Activated CD4-positive, alpha-beta T cell treated with anti-CD3 and anti-CD28 coated beads, Interleukin-2, amount 50 U/mL, for 48 hours (primary cell): ENCODE data around the gene DUSP8.
A peak's percentile ranks its signal among the peaks of the same experiment; 100 is the strongest.
"Not testable (repeated sequence)": the region's sequence is repeated elsewhere in the genome, so short reads cannot be mapped to it uniquely, and the experiment has no call there.

Experiments used
- DNase-seq, 2 experiments: peaks; one replicate each; pipeline ENCODE4 v3.0.0-alpha.2; 2020

Gene DUSP8, protein sequence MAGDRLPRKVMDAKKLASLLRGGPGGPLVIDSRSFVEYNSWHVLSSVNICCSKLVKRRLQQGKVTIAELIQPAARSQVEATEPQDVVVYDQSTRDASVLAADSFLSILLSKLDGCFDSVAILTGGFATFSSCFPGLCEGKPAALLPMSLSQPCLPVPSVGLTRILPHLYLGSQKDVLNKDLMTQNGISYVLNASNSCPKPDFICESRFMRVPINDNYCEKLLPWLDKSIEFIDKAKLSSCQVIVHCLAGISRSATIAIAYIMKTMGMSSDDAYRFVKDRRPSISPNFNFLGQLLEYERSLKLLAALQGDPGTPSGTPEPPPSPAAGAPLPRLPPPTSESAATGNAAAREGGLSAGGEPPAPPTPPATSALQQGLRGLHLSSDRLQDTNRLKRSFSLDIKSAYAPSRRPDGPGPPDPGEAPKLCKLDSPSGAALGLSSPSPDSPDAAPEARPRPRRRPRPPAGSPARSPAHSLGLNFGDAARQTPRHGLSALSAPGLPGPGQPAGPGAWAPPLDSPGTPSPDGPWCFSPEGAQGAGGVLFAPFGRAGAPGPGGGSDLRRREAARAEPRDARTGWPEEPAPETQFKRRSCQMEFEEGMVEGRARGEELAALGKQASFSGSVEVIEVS

DNA sequence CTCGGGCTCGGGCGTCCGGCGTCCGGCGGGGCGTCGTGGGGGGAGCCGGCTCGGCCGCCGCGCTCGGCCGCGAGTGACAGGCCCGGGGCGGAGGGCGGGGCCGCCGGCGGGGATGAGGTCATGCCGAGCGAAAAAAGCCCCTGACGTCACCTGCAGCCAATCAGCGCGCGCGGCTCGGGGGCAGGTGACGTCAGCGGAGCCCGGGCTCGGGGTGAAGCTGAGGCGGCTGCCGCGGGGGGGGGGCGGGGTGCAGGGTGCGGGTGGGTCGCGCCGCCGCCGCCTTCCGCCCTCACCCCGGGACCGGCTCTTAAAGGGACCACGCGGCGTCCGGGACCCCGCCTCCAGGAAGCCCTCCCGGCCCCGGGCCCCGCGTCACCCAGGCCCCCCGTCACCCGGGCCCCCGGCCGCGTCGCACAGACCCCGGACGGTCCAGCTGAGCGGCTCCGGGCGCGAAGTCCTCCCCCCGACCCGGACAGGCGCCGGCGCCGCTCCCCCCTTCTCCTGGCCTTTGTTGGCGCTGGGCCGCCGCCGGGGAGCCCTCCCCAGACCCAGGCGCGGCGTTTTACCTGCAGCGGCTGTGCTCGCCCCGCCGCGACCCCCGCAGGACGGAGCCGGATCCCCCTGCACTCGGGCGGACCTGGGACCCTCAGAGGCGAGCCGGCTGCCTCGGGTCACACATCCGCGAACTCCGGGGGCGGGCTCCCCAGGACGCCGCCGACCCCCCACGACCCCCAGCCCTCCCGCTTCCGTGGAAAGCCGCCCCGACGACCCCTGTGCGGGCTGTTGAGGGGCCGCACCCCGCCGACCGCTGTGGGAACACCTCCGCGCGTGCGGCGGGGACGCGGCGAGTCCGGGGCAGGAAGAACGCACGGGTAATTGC is at the start of gene DUSP8:
Gene DUSP8, minus strand, starts transcription at position 75 of the 880 bp plus-strand sequence. CDS start 6,445 bp downstream, outside the sequence.
- peak; percentile 90 to 91 for DNase-seq

DNA sequence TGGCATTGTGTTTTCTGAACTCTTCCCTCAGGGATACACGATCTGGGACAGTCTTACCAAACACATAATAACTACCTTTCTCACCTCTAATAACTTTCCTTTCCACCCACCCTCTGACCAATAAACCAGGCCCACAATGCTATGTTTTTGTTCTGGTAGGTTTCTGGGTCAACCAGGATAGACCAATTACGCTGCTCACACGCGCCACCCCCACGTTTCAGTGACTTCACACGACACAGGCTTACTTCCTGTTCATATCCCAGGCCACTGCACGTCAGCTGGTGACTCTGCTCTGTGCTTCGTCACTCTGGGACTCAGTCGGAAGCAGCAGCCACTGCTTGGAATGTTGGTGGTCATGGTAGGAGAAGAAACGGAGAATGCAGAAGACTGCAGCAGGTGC is 47.4 kb upstream of the DUSP8 start:
- DNase-seq, result peak; percentile 21 to 36

DNA sequence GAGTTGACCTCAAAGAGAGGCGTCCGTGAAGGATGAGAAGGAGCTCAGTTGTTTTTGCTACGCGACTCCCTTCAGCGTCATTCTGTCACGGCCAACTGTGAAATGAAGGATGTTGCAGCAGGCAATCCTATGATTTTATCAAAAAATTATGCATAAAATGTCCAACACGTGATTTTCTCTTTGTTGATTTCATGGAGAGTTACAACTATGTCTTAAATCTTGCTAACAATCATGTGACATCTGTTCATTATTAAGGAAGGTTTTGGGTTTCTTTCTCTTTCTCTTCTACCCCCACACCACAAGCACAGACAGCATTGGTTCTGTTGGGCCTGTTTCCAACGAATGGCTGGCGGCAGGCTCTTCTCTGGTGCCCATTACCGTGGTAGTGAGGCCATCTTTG is 46.2 kb upstream of the DUSP8 start:
- no peak for DNase-seq

DNA sequence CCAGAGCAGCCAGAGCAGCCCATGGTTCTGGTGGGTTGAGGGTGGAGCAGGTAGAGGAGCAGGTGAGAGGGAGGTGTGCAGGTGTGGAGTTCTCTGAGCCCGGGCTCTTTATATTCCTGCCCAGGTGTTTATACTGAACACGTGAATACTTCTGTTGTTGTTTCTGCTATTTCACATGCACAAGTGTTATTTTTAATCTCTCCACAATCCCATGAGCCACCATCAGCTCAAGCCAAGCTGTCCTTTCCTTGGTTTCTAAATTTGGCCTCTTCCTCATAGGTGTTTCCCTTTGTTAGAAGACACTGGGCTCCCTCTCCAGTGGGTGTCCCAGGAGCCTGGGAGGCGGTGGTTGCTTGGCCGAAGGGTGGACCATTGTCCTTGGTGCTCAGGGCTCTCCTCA is 36.3 kb upstream of the DUSP8 start, which contains the start of gene KRTAP5-3:
Gene KRTAP5-3, minus strand, starts transcription at position 101 of the 400 bp plus-strand sequence. Its CDS starts 78 bp downstream, at position 23.
- DNase-seq, result no peak

DNA sequence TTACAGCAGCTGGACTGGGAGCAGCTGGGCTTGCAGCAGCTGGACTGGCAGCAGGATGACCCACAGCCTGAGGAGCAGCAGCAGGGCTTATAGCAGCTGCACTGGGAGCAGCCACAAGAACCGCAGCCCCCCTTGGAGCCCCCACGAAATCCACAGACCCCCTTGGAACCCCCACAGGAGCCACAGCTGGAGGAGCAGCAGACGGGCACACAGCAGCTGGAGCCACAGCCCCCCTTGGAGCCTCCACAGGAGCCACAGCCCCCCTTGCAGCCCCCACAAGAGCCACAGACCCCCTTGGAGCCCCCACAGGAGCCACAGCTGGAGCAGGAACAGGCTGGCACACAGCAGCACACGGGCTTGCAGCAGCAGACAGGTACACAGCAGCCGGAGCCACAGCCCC is 35.8 kb upstream of the DUSP8 start:
- DNase-seq, result not testable (repeated sequence)

DNA sequence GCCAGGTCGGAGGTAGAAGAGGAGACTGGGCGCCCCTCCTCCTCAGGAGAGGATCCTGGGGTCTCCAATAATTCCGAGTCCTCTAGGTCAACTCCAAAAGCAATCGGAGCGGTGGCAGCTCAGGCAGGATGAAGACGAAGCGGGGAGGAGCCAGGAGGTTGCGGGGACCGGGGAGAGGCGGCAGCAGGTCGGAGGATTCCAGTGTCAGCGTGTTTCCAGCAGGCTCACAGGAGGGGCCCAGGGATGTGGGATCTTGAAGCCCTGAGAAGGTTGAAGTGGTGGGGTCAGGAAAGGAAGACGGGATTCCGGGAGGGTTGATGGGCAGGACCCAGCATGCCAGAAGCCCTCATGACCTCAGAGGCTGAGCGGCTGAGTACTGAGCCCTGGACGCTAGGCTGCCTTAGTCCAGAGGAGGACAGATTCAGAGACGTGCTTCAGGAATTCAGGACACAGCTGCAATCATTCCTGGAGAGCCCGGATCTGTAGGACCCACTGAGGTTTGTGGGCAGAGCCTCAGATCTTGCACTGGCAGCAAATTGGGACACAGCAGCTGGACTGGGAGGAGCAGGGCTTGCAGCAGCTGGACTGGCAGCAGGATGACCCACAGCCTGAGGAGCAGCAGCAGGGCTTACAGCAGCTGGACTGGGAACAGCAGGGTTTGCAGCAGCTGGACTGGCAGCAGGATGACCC is 35.2 kb upstream of the DUSP8 start:
- not testable (repeated sequence) for DNase-seq

DNA sequence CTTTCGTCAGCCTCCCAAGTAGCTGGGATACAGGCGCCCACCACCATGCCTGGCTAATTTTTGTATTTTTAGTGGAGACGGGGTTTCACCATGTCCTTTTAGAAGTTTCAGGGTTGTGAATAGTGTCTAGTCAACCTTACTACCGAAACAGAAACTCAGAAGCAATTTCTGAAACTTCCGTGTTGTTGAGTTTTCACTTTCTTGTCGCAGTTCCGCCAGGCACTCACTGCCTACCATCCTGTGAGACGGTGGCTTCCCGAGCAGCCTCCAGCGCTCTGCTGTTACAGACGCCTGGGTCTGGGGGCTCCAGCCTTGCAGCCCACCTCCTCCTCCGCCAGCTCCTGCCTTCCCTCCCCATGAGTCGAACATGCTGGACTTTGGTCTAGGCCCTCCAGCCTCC is 33.9 kb upstream of the DUSP8 start:
- peak; percentile 35 to 40 for DNase-seq

DNA sequence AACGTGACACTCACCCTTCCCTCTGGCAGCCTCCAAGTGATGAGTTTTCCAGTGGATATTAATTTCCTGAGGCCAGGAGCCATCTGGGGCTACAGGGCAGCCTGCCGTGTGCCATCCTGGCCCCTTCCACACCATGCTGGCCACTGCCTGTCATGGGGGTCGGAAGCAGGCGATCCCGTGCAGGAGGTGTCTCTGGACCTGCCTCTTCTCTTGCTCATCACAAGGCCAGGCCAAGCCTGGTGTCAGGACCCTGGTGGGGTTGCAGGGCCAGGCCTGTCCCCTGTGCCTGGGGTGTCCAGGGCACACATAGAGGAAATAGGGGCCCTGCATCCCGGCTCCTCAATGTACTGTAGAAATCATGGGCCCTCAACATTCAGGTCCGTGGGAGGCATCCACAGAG is 32.6 kb upstream of the DUSP8 start:
- no peak for DNase-seq

DNA sequence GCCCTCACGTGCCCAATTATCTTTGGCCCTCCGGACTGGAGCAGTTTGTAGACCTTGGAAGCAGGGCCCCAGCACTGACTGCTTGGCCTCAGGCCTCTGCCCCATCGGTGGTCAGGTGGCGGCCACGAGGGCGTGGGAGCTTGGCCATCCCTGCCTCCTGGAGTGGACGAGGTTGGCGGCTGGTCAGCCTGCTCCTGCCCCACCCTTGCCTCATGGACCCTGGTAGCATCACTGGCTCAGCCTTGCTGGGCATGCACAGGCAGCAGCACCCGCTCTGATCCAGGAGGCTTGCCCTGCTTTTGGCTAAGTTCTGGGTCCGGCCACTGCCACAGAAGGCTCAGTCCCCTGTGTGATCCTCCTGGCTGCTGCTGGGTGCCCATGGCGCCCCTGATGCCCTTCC is 32.1 kb upstream of the DUSP8 start:
- no peak for DNase-seq

DNA sequence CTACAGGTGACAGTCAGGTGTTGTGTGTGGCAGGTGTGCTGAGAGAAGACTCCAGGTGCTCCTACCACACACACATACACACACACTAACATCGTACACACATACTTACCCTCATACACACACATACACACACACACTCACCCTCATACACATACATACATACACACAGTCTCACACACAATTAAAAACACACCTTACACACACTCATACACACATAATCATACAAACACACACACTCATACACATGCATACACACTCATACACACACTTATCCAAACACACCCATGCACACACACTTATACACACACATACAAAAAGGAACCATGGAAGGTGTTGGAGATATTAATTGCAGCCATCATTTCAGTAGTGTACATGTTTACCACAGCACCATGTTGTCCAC is 31.6 kb upstream of the DUSP8 start:
- no peak for DNase-seq

DNA sequence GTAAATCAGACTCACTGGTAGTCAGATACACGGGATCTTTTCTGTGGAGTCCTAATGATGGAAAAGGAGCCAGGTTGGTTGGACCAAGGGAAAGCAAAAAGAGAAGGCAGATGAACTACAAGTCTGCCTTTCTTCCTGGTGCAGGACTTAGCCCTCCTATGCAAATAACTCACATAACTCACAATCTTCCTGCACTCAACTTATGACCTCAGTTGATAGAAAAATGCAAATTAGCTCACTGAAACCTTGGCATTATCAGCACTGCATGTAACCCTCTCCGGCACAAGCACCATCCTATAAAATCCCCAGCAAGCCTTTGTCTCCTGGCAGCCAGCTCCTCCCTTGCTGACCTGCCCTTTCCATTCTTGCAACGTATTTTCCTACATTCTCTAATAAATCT is 29.6 kb upstream of the DUSP8 start:
- DNase-seq, result not testable (repeated sequence)

DNA sequence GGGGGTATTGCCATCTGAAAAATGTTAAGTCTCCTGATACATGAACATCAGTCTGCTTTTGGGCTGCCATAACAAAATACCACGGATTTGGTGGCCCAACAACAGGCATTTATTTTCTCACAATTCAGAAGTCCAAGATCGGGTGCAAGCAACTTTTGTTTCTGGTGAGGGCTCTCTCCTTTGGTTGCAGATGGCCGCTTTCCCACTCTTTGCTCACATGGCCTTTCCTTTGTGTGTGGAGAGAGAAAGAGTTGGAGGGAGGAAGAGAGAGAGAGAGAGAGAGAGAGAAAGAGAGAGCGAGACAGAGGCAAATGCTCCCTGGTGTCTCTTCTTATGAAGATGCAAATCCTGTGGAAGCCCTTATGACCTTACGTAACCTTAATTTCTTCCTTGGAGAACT is 28.6 kb upstream of the DUSP8 start:
- no peak for DNase-seq

DNA sequence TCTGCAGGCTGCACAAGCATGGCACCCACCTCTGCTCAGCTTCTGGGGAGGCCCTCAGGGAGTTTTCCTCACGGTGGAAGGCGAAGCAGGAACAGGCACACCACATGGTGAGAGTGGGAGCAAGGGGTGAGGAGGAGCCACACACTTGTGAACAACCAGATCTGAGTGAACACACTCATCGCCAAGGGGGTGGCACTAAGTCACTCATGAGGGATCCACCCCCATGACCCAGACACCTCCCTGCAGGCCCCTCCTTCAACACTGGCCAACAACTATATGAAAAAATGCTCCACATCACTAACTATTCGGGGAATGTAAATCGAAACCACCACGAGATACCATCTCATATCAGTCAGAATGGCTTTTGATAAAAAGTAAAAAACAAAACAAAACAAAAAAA is 26.7 kb upstream of the DUSP8 start:
- DNase-seq, result no peak

DNA sequence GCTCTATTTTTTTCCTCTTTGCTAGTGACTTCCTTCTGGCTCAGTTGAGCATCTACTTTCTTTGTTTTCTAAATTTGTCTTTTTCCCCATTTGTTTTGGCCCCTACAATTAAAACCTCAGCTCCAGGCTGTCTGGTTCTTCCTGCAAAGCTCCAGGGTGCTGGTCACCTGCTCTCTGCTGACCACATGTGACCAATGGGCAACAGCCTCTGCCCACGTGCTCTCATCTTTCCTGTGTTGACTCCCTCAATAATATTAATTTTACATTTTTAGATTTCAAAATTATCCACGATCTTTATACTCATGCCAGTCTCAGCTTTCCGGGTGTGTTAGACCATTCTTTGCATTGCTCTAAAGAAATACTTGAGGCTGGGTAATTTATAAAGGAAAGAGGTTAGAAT is 26.3 kb upstream of the DUSP8 start:
- DNase-seq, result not testable (repeated sequence)

DNA sequence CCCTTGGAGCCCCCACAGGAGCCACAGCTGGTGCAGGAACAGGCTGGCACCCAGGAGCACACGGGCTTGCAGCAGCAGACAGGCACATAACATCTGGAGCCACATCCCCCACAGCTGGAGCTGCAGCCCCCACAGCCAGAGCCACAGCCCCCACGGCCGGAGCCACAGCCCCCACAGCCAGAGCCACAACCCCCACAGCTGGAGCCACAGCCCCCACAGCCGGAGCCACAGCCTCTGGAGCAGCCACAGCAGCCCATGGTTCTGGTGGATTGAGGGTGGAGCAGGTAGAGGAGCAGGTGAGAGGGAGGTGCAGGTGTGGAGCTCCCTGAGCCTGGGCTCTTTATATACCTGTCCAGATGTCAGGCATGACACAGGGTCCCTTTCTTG is 25.9 kb upstream of the DUSP8 start, which contains the start of gene KRTAP5-2:
Gene KRTAP5-2, minus strand, starts transcription at position 301 of the 387 bp plus-strand sequence. Its CDS starts 44 bp downstream, at position 257.
- no peak for DNase-seq

DNA sequence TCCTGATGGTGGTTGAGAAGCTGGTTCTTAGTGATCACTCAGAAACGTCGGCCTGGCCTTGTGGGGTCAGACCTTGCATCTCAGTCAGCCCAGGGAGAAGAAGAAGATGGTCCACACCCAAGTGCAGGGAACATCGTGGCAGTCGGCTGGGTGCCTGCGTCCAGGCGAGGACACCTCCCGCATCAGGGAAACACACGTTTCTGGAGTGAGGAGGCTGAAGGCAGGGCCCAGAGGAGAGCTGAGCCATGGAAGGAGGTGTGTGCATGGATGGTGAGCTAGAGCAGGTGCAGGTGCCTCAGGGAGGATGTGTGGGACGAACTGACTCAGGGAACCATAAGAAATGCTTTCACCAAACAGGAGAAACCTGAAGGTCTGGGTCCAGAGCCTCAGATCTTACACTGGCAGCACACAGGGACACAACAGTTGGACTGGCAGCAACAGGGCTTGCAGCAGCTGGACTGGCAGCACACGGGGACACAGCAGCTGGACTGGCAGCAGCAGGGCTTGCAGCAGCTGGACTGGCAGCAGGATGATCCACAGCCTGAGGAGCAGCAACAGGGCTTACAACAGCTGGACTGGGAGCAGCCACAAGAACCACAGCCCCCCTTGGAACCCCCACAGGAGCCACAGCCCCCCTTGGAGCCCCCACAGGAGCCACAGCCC is 25.4 kb upstream of the DUSP8 start:
- no peak for DNase-seq

DNA sequence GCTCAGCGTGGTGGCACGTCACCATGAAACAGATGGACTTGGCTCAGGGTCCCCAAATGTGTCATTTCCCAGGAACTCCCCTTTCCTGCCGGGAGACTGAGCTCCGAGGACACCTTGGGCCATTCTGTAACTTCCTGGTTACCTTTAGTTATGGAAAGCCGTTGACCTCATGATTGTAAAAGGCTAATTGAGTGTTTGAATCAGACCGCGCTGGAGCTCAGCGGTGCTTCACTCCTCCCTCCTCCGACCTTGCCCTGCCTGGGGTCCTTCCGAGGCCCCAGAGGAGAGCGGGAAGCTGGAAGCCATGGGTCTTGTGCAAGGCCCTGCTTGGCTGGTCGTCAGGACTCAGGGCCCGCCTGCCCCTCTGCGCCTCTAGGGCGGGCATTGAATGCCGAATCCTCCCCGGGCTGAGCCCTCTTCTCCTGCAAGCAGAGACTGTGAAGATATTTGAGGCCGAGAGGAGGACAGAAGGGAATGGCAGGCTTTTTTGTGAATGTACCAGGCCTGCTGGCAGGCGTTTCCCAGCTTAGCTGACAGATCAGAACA is 24.6 kb upstream of the DUSP8 start:
- not testable (repeated sequence) for DNase-seq

DNA sequence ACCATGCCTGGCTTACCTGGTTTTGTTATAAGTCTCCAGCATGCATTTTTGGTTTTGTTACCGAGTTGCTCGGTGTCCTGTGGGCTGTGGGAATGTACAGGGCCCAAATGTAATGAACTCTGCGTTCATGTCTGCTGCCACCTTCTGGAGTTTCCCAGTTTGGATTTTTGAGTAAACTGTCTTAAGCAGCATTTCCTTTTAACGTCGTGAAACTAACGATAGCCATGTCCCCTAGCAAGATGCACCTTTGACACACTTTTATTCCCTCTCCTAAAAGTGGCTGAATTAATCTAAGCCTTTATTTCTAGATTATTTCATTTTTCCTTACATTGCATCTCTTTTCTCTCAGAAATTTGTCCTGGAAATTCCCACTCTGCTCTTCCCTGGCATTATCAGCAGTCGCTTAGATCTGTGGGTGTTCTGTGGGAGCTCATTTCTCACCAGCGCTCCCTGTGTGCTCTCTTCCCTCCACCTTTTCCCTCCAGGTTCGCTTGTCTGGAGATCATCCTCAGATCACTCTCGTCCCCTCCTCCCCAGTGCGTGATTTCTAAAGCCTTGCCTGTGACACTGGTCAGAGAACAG is 24.0 kb upstream of the DUSP8 start:
- not testable (repeated sequence) for DNase-seq

DNA sequence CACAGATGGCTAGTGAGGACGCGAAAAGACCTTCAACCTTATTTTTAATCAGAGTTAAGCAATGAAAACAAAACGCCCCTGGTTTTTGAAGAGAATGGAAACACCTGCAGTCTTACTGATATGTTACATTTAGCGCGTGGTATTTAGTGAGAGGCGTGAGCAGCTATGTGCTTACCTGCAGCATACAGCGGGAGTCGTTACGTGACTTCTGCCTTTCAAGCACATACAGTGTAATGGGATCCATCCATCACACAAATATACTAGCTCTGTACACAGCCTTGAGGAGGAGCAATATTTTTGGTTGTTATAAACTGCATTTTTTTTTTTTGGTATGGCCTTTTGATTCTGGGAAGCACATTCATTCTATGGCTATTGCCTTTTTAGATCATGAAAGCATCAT is 20.6 kb upstream of the DUSP8 start:
- DNase-seq, result no peak

DNA sequence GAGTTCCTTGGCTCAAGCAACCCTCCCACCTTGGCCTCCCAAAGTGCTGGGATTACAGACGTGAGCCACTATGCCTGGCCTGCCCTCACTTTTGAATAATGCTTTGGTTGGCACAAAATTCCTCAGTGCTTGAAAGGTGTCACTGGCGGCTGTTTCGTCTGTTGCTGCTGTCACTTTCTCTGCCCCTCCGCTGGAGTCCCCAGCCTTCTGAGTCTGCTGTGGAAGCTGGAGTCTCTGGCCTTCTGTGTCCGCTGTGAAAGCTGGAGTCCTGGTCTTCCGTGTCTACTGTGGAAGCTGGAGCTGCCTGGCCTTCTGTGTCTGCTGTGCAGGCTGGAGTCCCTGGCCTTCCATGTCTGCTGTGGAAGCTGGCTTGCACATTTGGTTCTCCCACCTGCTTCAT is 17.9 kb upstream of the DUSP8 start:
- DNase-seq, result no peak
